ENCODE results near the gene EPHX1.

- TF ChIP-seq HDAC2 (IDR thresholded peaks at IDR 0.05; ENCODE audit: borderline replicate concordance in 1 of 2, low read depth in 2 of 2, low read length in 2 of 2) = no peak
- no peak for TF ChIP-seq GTF2F1 (IDR thresholded peaks at IDR 0.05; ENCODE audit: borderline replicate concordance, low read depth, low read length)
- no peak for TF ChIP-seq ZNF274 (IDR thresholded peaks at IDR 0.05; ENCODE audit: borderline replicate concordance, extremely low read depth, low read length)
- no peak for TF ChIP-seq YY1 (IDR thresholded peaks at IDR 0.05; ENCODE audit: low read depth, low read length)
- TF ChIP-seq POLR2A (IDR thresholded peaks at IDR 0.05; ENCODE audit: control extremely low read depth in 1 of 2, low read depth in 2 of 2, low read length in 2 of 2) = no peak
- TF ChIP-seq SP1 (IDR thresholded peaks at IDR 0.05; ENCODE audit: low read depth, low read length) = no peak
Measured at GRCh38 chr1:225868631-225869330, 58.9 kb downstream of the EPHX1 start.
